ENCODE data around the gene PAM16. TPM values are rescaled to one million over a fixed set of nuclear protein-coding genes. Genes with fewer than 3 reads are reported as not detected.
A peak's percentile ranks its signal among the peaks of the same experiment; 100 is the strongest.

PAM16 gene
- total RNA-seq, 2 donors from 2014 or later: 57.7 to 66.2 TPM

DNA sequence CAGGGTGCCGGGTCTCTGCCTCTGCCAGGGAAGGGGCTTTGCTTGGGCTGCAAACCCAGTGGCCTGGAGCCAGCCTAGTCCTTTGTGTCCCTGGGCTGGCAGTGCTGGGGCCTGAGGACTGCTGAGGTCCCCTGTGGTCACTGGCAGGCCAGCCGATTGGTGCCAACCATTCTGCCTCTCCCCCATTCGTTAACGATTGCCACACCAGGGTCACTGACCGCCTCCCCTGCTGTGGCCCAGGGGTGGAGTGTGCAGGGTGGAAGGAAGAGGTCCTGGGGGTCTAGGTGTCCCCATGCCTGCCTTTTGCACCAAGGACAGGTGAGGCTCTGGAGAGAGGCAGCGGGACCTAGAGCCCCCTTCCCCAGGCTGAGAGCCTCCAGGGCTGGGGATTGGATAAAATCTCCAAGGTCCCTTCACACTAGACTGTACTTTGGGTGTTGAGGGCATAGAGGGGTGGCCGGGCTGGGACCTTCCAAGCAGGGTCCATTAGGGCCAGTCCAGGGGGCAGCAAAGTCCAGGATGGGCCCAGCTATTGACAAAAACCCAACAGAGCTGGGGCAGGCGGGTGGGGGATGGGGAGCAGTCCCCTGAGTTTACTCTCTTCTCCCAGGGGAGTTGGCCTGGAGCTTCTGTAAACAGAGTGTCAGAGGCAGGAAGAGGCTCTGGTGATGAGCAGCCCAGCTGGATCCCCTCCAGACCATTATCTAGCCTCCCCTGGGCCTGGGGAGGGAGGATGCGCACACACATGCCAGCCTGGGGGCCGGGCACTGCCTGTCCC, 21.6 kb upstream of the PAM16 start:
- H3K9me3 ChIP-seq (ENCODE audit: control insufficient read depth, low read length): no peaks in the 10 kb centered on the region
- H3K27me3 ChIP-seq (ENCODE audit: control insufficient read depth, insufficient read depth, low read length, poor library complexity, severe bottlenecking): no peaks in the 10 kb centered on the region
- H3K9ac ChIP-seq (ENCODE audit: extremely low read depth, low read length, poor library complexity, severe bottlenecking): peak overlapping the region; percentile 64
- Mint-ChIP-seq H3K27ac (peak overlapping the region; percentile 48), H3K36me3 (ENCODE audit: low read depth) (no peaks in the 10 kb centered on the region), H3K4me1 (peaks cover 28% of the 10 kb centered on the region), H3K27me3 (ENCODE audit: insufficient read depth) (no peaks in the 10 kb centered on the region), H3K9me3 (no peaks in the 10 kb centered on the region), H3K4me3 (peak overlapping the region; percentile 71)
- H3K36me3 ChIP-seq (ENCODE audit: control insufficient read depth, insufficient read depth, low read length): no peaks in the 10 kb centered on the region
- 64 to 73% methylated on average over 2 to 10 of the region's 10 CpGs for WGBS, 2 experiments (ENCODE audit: insufficient coverage in 1 of 2, insufficient read length in 1 of 2)
- no peak overlapping the region for H3K27ac ChIP-seq (ENCODE audit: low read depth, low read length)
- H3K4me1 ChIP-seq (ENCODE audit: control insufficient read depth, insufficient read depth, low read length): peaks cover 36% of the 10 kb centered on the region
- H3K4me3 ChIP-seq (ENCODE audit: low read length): peak overlapping the region; percentile 82
- DNase-seq: peak; percentile 75
- TF ChIP-seq, protein P1, sequence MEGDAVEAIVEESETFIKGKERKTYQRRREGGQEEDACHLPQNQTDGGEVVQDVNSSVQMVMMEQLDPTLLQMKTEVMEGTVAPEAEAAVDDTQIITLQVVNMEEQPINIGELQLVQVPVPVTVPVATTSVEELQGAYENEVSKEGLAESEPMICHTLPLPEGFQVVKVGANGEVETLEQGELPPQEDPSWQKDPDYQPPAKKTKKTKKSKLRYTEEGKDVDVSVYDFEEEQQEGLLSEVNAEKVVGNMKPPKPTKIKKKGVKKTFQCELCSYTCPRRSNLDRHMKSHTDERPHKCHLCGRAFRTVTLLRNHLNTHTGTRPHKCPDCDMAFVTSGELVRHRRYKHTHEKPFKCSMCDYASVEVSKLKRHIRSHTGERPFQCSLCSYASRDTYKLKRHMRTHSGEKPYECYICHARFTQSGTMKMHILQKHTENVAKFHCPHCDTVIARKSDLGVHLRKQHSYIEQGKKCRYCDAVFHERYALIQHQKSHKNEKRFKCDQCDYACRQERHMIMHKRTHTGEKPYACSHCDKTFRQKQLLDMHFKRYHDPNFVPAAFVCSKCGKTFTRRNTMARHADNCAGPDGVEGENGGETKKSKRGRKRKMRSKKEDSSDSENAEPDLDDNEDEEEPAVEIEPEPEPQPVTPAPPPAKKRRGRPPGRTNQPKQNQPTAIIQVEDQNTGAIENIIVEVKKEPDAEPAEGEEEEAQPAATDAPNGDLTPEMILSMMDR (conservative IDR thresholded peaks at IDR 0.05): no peak

GRCh38 chr16:4372001-4372577, 21.0 kb upstream of the PAM16 start:
- TF ChIP-seq, protein P1 (conservative IDR thresholded peaks at IDR 0.05): no peak
- H3K9ac ChIP-seq (ENCODE audit: extremely low read depth, low read length, poor library complexity, severe bottlenecking): peak overlapping the region; percentile 64
- 5% methylated on average over 16 to 43 of the region's 43 CpGs for WGBS, 2 experiments (ENCODE audit: insufficient coverage in 1 of 2, insufficient read length in 1 of 2)
- H3K27ac Mint-ChIP-seq: no peak overlapping the region
- H3K36me3 ChIP-seq (ENCODE audit: control insufficient read depth, insufficient read depth, low read length): no peaks in the 10 kb centered on the region
- peaks cover 31% of the 10 kb centered on the region for H3K4me1 ChIP-seq (ENCODE audit: control insufficient read depth, insufficient read depth, low read length)
- H3K27ac ChIP-seq (ENCODE audit: low read depth, low read length): no peak overlapping the region
- H3K27me3 Mint-ChIP-seq (ENCODE audit: insufficient read depth): no peaks in the 10 kb centered on the region
- peak overlapping the region; percentile 82 for H3K4me3 ChIP-seq (ENCODE audit: low read length)
- H3K4me1 Mint-ChIP-seq: peaks cover 24% of the 10 kb centered on the region
- no peaks in the 10 kb centered on the region for H3K27me3 ChIP-seq (ENCODE audit: control insufficient read depth, insufficient read depth, low read length, poor library complexity, severe bottlenecking)
- H3K9me3 Mint-ChIP-seq: no peaks in the 10 kb centered on the region
- no peaks in the 10 kb centered on the region for H3K9me3 ChIP-seq (ENCODE audit: control insufficient read depth, low read length)
- no peak for DNase-seq
- no peaks in the 10 kb centered on the region for H3K36me3 Mint-ChIP-seq (ENCODE audit: low read depth)
- peak overlapping the region; percentile 71 for H3K4me3 Mint-ChIP-seq

DNA sequence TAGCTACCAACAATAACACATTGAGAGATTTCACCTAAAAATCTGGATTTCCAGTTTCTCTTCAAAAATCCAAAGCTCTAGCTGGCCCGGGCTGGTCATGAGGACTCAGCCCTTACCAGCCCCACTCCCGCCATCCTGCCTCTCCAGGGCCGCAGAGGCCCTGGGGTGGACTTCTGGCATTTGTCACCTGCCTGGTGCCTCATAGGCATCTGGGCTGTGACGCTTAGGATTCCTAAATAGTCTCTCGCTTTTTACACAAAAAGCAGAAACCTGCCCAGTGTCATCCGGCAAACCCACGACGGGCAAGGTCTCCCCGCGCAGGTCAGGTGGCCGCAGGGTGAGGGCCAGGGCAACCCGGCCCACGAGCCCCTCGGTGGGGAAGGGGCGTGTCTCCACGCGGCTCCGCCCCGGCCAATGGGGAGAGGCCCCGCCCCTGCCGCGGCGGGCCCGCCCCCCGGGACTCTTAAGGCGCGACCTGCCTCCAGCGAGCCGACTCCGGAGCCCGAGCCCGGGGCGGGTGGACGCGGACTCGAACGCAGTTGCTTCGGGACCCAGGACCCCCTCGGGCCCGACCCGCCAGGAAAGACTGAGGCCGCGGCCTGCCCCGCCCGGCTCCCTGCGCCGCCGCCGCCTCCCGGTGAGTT, 20.4 kb upstream of the PAM16 start, which contains the start of gene VASN:
TSS of gene VASN (plus strand) at position 492 of the 644 bp plus-strand sequence. CDS start 9,030 bp downstream, outside the sequence.
- WGBS, 2 experiments (ENCODE audit: insufficient coverage in 1 of 2, insufficient read length in 1 of 2): 10 to 14% methylated on average over 20 to 50 of the region's 50 CpGs

More for the DNA sequence above, 20.4 kb upstream of the PAM16 start, which contains the start of gene VASN:
- Mint-ChIP-seq H3K4me3 (peak within 1 kb of the TSS; percentile 71), H3K36me3 (ENCODE audit: low read depth) (no peaks in the 10 kb centered on the region), H3K4me1 (peaks cover 21% of the 10 kb centered on the region), H3K27me3 (ENCODE audit: insufficient read depth) (no peaks in the 10 kb centered on the region), H3K9me3 (no peaks in the 10 kb centered on the region), H3K27ac (peak within 1 kb of the TSS; percentile 48)
- Histone ChIP-seq H3K9me3 (ENCODE audit: control insufficient read depth, low read length) (no peaks in the 10 kb centered on the region), H3K4me1 (ENCODE audit: control insufficient read depth, insufficient read depth, low read length) (peaks cover 25% of the 10 kb centered on the region), H3K9ac (ENCODE audit: extremely low read depth, low read length, poor library complexity, severe bottlenecking) (peak within 1 kb of the TSS; percentile 64), H3K36me3 (ENCODE audit: control insufficient read depth, insufficient read depth, low read length) (no peaks in the 10 kb centered on the region), H3K27me3 (ENCODE audit: control insufficient read depth, insufficient read depth, low read length, poor library complexity, severe bottlenecking) (no peaks in the 10 kb centered on the region), H3K4me3 (ENCODE audit: low read length) (peak within 1 kb of the TSS; percentile 82), H3K27ac (ENCODE audit: low read depth, low read length) (no peak within 1 kb of the TSS)
- TF ChIP-seq, protein P1 (conservative IDR thresholded peaks at IDR 0.05): no peak
- peak; percentile 92 for DNase-seq

Data from endodermal cell (in vitro differentiated cells).